HG03045 (cell line): Measurements from ENCODE around the gene CCDC13.

Source experiments
- ATAC-seq: cut with Tn5 transposase; IDR thresholded peaks from one replicate; pipeline ENCODE4 v1.9.1; 2021; ENCODE audit warnings: mild to moderate bottlenecking, moderate library complexity; ENCODE audit not compliant: unreplicated experiment

The CCDC13 gene

GRCh38 chr3:42755681-42756578 lies 17.1 kb downstream of the CCDC13 start:
- ATAC-seq: no peak

- ATAC-seq: no peak
Measured at GRCh38 chr3:42753757-42754156, 19.3 kb downstream of the CCDC13 start.

- no peak for ATAC-seq
Measured at GRCh38 chr3:42752961-42753360, 20.1 kb downstream of the CCDC13 start.

- no peak for ATAC-seq
Measured at GRCh38 chr3:42752441-42752840, 20.6 kb downstream of the CCDC13 start.

- no peak for ATAC-seq
Measured at GRCh38 chr3:42751609-42752008, 21.4 kb downstream of the CCDC13 start.

- no peak for ATAC-seq
Measured at GRCh38 chr3:42750834-42751233, 22.2 kb downstream of the CCDC13 start.

GRCh38 chr3:42749753-42750231 lies 23.3 kb downstream of the CCDC13 start:
- ATAC-seq: no peak

GRCh38 chr3:42749025-42749752 lies 23.9 kb downstream of the CCDC13 start:
- ATAC-seq: no peak

GRCh38 chr3:42747581-42747980 lies 25.5 kb downstream of the CCDC13 start:
- no peak for ATAC-seq

- ATAC-seq: no peak
Measured at GRCh38 chr3:42746455-42747450, 26.3 kb downstream of the CCDC13 start.

- no peak for ATAC-seq
Measured at GRCh38 chr3:42745776-42746454, 27.1 kb downstream of the CCDC13 start.

- ATAC-seq: no peak
Measured at GRCh38 chr3:42745291-42745745, 27.7 kb downstream of the CCDC13 start.

- ATAC-seq: no peak
Measured at GRCh38 chr3:42743204-42743995, 29.7 kb downstream of the CCDC13 start.

- no peak for ATAC-seq
Measured at GRCh38 chr3:42742688-42743087, 30.4 kb downstream of the CCDC13 start.

- ATAC-seq: no peak
Measured at GRCh38 chr3:42742259-42742658, 30.8 kb downstream of the CCDC13 start.

GRCh38 chr3:42741796-42742195 lies 31.3 kb downstream of the CCDC13 start:
- no peak for ATAC-seq

GRCh38 chr3:42739401-42740158 lies 33.5 kb downstream of the CCDC13 start:
- ATAC-seq: no peak

- no peak for ATAC-seq
Measured at GRCh38 chr3:42736531-42736930, 36.5 kb downstream of the CCDC13 start.

- ATAC-seq: no peak
Measured at GRCh38 chr3:42736081-42736480, 37.0 kb downstream of the CCDC13 start.
